Type B pancreatic cell (in vitro differentiated cells): ENCODE measurements around the gene DUSP28. TPM values are rescaled to one million over a fixed set of nuclear protein-coding genes. Genes with fewer than 3 reads are reported as not detected.

Experiments
- DNase-seq: peaks from one replicate; pipeline ENCODE4 v3.0.0; 2021; ENCODE audit warnings: mixed read lengths; ENCODE audit not compliant: unreplicated experiment; ENCODE audit errors: extremely low spot score
- H3K27ac Mint-ChIP-seq: 2 replicates; pipeline ENCODE4 v1.8.0; 2021; ENCODE audit warnings: mild to moderate bottlenecking, mixed read lengths
- H3K27me3 Mint-ChIP-seq: 2 replicates; pipeline ENCODE4 v1.8.0; 2021; ENCODE audit warnings: mixed read lengths
- H3K36me3 Mint-ChIP-seq: 2 replicates; pipeline ENCODE4 v1.8.0; 2021; ENCODE audit warnings: mixed read lengths
- H3K4me1 Mint-ChIP-seq: one replicate; pipeline ENCODE4 v1.8.0; 2021; ENCODE audit warnings: mixed read lengths; ENCODE audit not compliant: unreplicated experiment
- H3K4me3 Mint-ChIP-seq: 2 replicates; pipeline ENCODE4 v1.8.0; 2021; ENCODE audit warnings: mild to moderate bottlenecking, mixed read lengths
- H3K9me3 Mint-ChIP-seq: 2 replicates; pipeline ENCODE4 v1.8.0; 2021; ENCODE audit warnings: mixed read lengths
- total RNA-seq: library from RNA; stranded (reverse); gene quantifications from 2 replicates; pipeline ENCODE4 v1.2.1, GENCODE V29; 2021; ENCODE audit warnings: low replicate concordance
- TF ChIP-seq, protein P1 (sequence below): fragments of 200-600 bp; sonication (generic); conservative IDR thresholded peaks from 2 replicates; pipeline ENCODE4 v1.5.0; 2021; ENCODE audit warnings: antibody characterized with exemption, mild to moderate bottlenecking

The DUSP28 gene
- total RNA-seq, 1 donor from 2014 or later: 4.3 TPM

DNA sequence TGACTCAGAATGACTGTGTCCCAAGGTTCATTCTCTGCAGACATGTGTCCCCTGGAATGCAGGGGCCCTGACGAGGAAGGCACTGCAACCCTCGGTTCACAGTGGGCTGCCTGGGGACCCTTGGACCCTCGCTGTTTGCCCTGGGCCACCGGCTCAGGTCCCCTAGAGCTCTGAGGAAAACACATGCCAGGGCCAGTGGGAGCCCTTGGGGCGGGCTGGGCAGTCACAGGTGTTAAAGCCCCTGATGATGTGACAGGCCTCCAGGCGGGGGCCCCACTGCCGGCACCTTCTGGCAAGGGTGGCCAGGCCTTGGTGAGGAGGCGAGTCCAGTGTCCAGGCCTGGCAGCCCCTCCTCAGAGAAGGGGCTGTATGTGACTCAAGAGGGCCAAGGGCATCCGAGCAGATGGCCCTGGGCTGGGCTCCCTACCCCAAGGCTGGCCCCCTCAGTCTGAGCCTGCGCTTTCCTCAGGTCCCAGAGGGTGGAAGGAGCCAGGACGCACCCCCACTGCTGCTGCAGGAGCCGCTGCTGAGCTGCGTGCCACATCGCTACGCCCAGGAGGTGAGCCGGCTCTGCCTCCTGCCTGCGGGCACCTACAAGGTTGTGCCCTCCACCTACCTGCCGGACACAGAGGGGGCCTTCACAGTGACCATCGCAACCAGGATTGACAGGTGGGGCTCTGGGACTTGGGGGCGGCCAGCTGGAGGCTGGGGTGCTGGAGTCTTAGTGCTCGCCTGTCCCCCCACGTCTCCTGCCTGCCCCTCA lies 37.4 kb downstream of the DUSP28 start:
- TF ChIP-seq, protein P1, sequence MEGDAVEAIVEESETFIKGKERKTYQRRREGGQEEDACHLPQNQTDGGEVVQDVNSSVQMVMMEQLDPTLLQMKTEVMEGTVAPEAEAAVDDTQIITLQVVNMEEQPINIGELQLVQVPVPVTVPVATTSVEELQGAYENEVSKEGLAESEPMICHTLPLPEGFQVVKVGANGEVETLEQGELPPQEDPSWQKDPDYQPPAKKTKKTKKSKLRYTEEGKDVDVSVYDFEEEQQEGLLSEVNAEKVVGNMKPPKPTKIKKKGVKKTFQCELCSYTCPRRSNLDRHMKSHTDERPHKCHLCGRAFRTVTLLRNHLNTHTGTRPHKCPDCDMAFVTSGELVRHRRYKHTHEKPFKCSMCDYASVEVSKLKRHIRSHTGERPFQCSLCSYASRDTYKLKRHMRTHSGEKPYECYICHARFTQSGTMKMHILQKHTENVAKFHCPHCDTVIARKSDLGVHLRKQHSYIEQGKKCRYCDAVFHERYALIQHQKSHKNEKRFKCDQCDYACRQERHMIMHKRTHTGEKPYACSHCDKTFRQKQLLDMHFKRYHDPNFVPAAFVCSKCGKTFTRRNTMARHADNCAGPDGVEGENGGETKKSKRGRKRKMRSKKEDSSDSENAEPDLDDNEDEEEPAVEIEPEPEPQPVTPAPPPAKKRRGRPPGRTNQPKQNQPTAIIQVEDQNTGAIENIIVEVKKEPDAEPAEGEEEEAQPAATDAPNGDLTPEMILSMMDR: no peak
- no peaks in the 10 kb centered on the region for H3K9me3 Mint-ChIP-seq
- H3K27me3 Mint-ChIP-seq: no peaks in the 10 kb centered on the region

GRCh38 chr2:240598311-240598911 lies 38.3 kb downstream of the DUSP28 start:
- no peaks in the 10 kb centered on the region for H3K27me3 Mint-ChIP-seq
- TF ChIP-seq, protein P1: no peak
- no peak for DNase-seq
- no peaks in the 10 kb centered on the region for H3K9me3 Mint-ChIP-seq
- no peak overlapping the region for H3K4me3 Mint-ChIP-seq
- H3K27ac Mint-ChIP-seq: no peak overlapping the region
- H3K4me1 Mint-ChIP-seq: no peaks in the 10 kb centered on the region
- H3K36me3 Mint-ChIP-seq: peaks cover 3% of the 10 kb centered on the region

More for the DNA sequence above, 37.4 kb downstream of the DUSP28 start:
- H3K4me3 Mint-ChIP-seq: no peak overlapping the region
- H3K27ac Mint-ChIP-seq: no peak overlapping the region
- peaks cover 3% of the 10 kb centered on the region for H3K36me3 Mint-ChIP-seq
- H3K4me1 Mint-ChIP-seq: no peaks in the 10 kb centered on the region
- no peak for DNase-seq

DNA sequence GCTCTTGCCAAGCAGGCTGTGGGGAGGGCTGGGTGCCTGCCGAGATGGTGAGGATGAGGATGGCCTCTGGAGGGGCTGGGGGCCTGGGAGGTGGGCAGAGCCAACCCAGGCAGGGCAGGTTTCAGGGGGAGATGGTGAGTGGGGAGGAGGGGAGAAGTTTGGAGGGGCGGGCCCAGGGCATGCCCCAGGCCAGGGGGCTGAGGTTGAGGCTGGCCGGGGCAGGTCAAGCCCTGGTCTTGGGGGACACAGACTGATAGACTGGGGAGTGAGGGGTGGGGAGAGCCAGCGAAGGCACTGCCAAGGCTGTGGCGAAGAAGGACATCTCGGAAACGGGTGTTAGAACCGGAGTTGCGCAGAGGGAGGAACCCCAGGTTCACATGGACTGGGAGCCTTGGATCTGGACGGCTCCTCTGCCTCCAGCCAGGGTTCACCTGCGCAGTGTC lies 39.0 kb downstream of the DUSP28 start:
- Mint-ChIP-seq H3K27ac (no peak overlapping the region), H3K9me3 (no peaks in the 10 kb centered on the region), H3K4me3 (no peak overlapping the region), H3K27me3 (no peaks in the 10 kb centered on the region), H3K4me1 (peaks cover 1% of the 10 kb centered on the region), H3K36me3 (peaks cover 3% of the 10 kb centered on the region)
- no peak for DNase-seq
- TF ChIP-seq, protein P1: no peak

- DNase-seq: no peak
- H3K36me3 Mint-ChIP-seq: peaks cover 3% of the 10 kb centered on the region
- H3K4me3 Mint-ChIP-seq: no peak overlapping the region
- no peaks in the 10 kb centered on the region for H3K9me3 Mint-ChIP-seq
- H3K4me1 Mint-ChIP-seq: peaks cover 9% of the 10 kb centered on the region
- no peak overlapping the region for H3K27ac Mint-ChIP-seq
- TF ChIP-seq, protein P1: no peak
- no peaks in the 10 kb centered on the region for H3K27me3 Mint-ChIP-seq
These were observed 40.3 kb downstream of the DUSP28 start for GRCh38 chr2:240600451-240600961.

- Mint-ChIP-seq H3K36me3 (peaks cover 3% of the 10 kb centered on the region), H3K4me1 (peaks cover 9% of the 10 kb centered on the region), H3K27ac (no peak overlapping the region), H3K4me3 (no peak overlapping the region), H3K9me3 (no peaks in the 10 kb centered on the region), H3K27me3 (no peaks in the 10 kb centered on the region)
- TF ChIP-seq, protein P1: no peak
- no peak for DNase-seq
These were observed 41.1 kb downstream of the DUSP28 start for GRCh38 chr2:240601061-240601830.
